Stomach (tissue), 9 donors: ENCODE measurements around the gene IGF1R. TPM values are rescaled to one million over a fixed set of nuclear protein-coding genes. Genes with fewer than 3 reads are reported as not detected.

Experiments used
- DNase-seq, 2 donors: peaks; one replicate each; pipeline versions ENCODE4 v3.0.0 to v3.0.0-alpha.2; 2013 to 2019
- H3K27ac ChIP-seq, 5 donors: fragments of 200-600 bp in 4 of 5; sonication (generic) in 4 of 5; one replicate each; pipeline ENCODE4 v1.5.1; 2013 to 2019; ENCODE audit warnings: mild to moderate bottlenecking in 1 of 5, moderate library complexity in 1 of 5
- H3K27me3 ChIP-seq, 3 donors: fragments of 200-600 bp; sonication (generic); one replicate each; pipeline ENCODE4 v1.5.1; 2017 to 2019; ENCODE audit warnings: mixed run types in 1 of 3
- H3K36me3 ChIP-seq, 4 donors: fragments of 200-600 bp; sonication (generic); 1 replicate in 3 of 4; 2 replicates in 1 of 4; pipeline ENCODE4 v1.5.1; 2016 to 2019
- H3K4me1 ChIP-seq, 4 donors: fragments of 200-600 bp; sonication (generic); one replicate each; pipeline ENCODE4 v1.5.1; 2016 to 2019
- H3K4me3 ChIP-seq, 4 donors: fragments of 200-600 bp; sonication (generic) in 3 of 4; one replicate each; pipeline ENCODE4 v1.5.1; 2016 to 2019; ENCODE audit warnings: mild to moderate bottlenecking in 1 of 4
- H3K9me3 ChIP-seq, 4 donors: fragments of 200-600 bp; sonication (generic); one replicate each; pipeline ENCODE4 v1.5.1; 2016 to 2019
- CTCF ChIP-seq, 7 experiments: fragments of 450-650 bp in 4 of 7; fragments of 200-600 bp in 3 of 7; sonication (generic) in 3 of 7; IDR thresholded peaks; one replicate each; pipeline ENCODE4 v1.5.1; 2016 to 2019; ENCODE audit warnings: antibody characterized with exemption in 7 of 7, control low read depth in 2 of 7, mild to moderate bottlenecking in 1 of 7
- EP300 ChIP-seq: sonication (generic); formaldehyde crosslinking; IDR thresholded peaks from one replicate; pipeline ENCODE4 v1.6.1; 2017; ENCODE audit warnings: antibody characterized with exemption
- POLR2A ChIP-seq, 4 donors: fragments of 450-650 bp; IDR thresholded peaks; one replicate each; pipeline ENCODE4 v1.6.1; 2016; ENCODE audit warnings: antibody characterized with exemption in 4 of 4, control low read depth in 2 of 4, mild to moderate bottlenecking in 1 of 4, moderate library complexity in 1 of 4
- POLR2AphosphoS5 ChIP-seq, 3 donors: sonication (generic); formaldehyde crosslinking; IDR thresholded peaks; one replicate each; pipeline ENCODE4 v1.6.1; 2016; ENCODE audit warnings: antibody characterized with exemption in 3 of 3
- WGBS, 5 donors: extraction: QIAGEN DNeasy Blood & Tissue Kit in 3 of 5; methylation state at CpG; one replicate each; pipeline versions ENCODE4 v1.1.5 to v1.1.7; 2013 to 2018; 5-methylcytosine and 5-hydroxymethylcytosine counted together
- intact Hi-C: fragments of 100-400 bp; cut with DNase I; formaldehyde crosslinking; loops from one replicate; pipeline ENCODE4 v1.15.1; 2023; ENCODE audit warnings: low total_unique reads
- polyA plus RNA-seq, 3 donors: library from polyadenylated mRNA; stranded (reverse); fragments of 200-250 nt; gene quantifications; one replicate each; pipeline ENCODE4 v1.2.3, GENCODE V29; 2013
- total RNA-seq, 5 donors: library from RNA; depleted of rRNA; stranded (reverse); fragments of >200 nt; gene quantifications; one replicate each; pipeline versions ENCODE4 v1.1.0 to v1.2.3, GENCODE V29; 2014 to 2016
- donor health status: healthy with polysubstance abuse.
- donor health status: Bipolar disorder and iron deficiency.
- donor health status: healthy.

The IGF1R gene
- total and polyA plus RNA-seq, 8 donors = 2.3 to 131 (median 42.8) TPM

GRCh38 chr15:98651581-98652220 is 3.4 kb downstream of the IGF1R start:
- Histone ChIP-seq H3K27me3 (peaks cover 0 to 27% (median 13%) of the 10 kb centered on the region in 3 donors), H3K4me3 (peak overlapping the region; percentile 84 to 89 (median 88)), H3K4me1 (peaks cover 15 to 70% (median 41%) of the 10 kb centered on the region in 4 donors), H3K27ac (peak overlapping the region; percentile 67 to 97 (median 93)), H3K36me3 (no peaks in the 10 kb centered on the region), H3K9me3 (no peaks in the 10 kb centered on the region)
- 13 to 18% (median 14%) methylated on average over 14 of the region's 14 CpGs for WGBS, 5 donors
- intact Hi-C loops = loop anchor here (10.0 kb wide), 1 partner anchor 123 kb away; no protein-coding TSS in a partner anchor
- DNase-seq = peak in 1 of 2 donors; percentile 62
- TF ChIP-seq POLR2A (IDR thresholded peaks at IDR 0.05) = no peak
- no peak for TF ChIP-seq POLR2AphosphoS5 (IDR thresholded peaks at IDR 0.05)
- no peak for TF ChIP-seq EP300
- no peak for TF ChIP-seq CTCF (IDR thresholded peaks at IDR 0.05)

GRCh38 chr15:98653686-98654085 is 5.3 kb downstream of the IGF1R start:
- no peaks in the 10 kb centered on the region for H3K9me3 ChIP-seq
- H3K27ac ChIP-seq = peak overlapping the region in 1 of 5 donors; percentile 15
- no peaks in the 10 kb centered on the region for H3K36me3 ChIP-seq
- peaks cover 15 to 80% (median 41%) of the 10 kb centered on the region in 4 donors for H3K4me1 ChIP-seq
- no peak for DNase-seq
- H3K27me3 ChIP-seq = peaks cover 0 to 20% (median 13%) of the 10 kb centered on the region in 3 donors
- TF ChIP-seq POLR2AphosphoS5 (IDR thresholded peaks at IDR 0.05) (no peak), EP300 (no peak), POLR2A (IDR thresholded peaks at IDR 0.05) (no peak), CTCF (IDR thresholded peaks at IDR 0.05) (no peak)
- no peak overlapping the region for H3K4me3 ChIP-seq
- WGBS, 5 donors = 13 to 24% (median 15%) methylated on average over 1 of the region's 1 CpG
- intact Hi-C loops = loop anchor here (10.0 kb wide), 1 partner anchor 121 kb away; no protein-coding TSS in a partner anchor

- WGBS, 5 donors = 41 to 60% (median 52%) methylated on average over 4 of the region's 4 CpGs
- Histone ChIP-seq H3K36me3 (no peaks in the 10 kb centered on the region), H3K9me3 (no peaks in the 10 kb centered on the region), H3K4me1 (peaks cover 15 to 88% (median 48%) of the 10 kb centered on the region in 4 donors), H3K27ac (no peak overlapping the region), H3K4me3 (no peak overlapping the region), H3K27me3 (peaks cover 0 to 16% (median 10%) of the 10 kb centered on the region in 3 donors)
- TF ChIP-seq EP300 (no peak), CTCF (IDR thresholded peaks at IDR 0.05) (no peak), POLR2AphosphoS5 (IDR thresholded peaks at IDR 0.05) (no peak), POLR2A (IDR thresholded peaks at IDR 0.05) (no peak)
- DNase-seq = no peak
- intact Hi-C loops = loop anchor here (10.0 kb wide), 1 partner anchor 120 kb away; no protein-coding TSS in a partner anchor
Observed at GRCh38 chr15:98654790-98655360, 6.5 kb downstream of the IGF1R start.

GRCh38 chr15:98655732-98656131 is 7.4 kb downstream of the IGF1R start:
- no peak overlapping the region for H3K4me3 ChIP-seq
- H3K9me3 ChIP-seq = no peaks in the 10 kb centered on the region
- peaks cover 15 to 86% (median 49%) of the 10 kb centered on the region in 4 donors for H3K4me1 ChIP-seq
- 84 to 96% (median 88%) methylated on average over 8 of the region's 8 CpGs for WGBS, 5 donors
- intact Hi-C loops = loop anchor here (10.0 kb wide), 1 partner anchor 119 kb away; no protein-coding TSS in a partner anchor
- no peak overlapping the region for H3K27ac ChIP-seq
- no peak for DNase-seq
- H3K36me3 ChIP-seq = no peaks in the 10 kb centered on the region
- TF ChIP-seq CTCF (IDR thresholded peaks at IDR 0.05) = no peak
- TF ChIP-seq EP300 = no peak
- no peak for TF ChIP-seq POLR2A (IDR thresholded peaks at IDR 0.05)
- no peak for TF ChIP-seq POLR2AphosphoS5 (IDR thresholded peaks at IDR 0.05)
- peaks cover 0 to 7% (median 1%) of the 10 kb centered on the region in 3 donors for H3K27me3 ChIP-seq
